Ishikawa (cell line): ENCODE data around the gene KEL.

Source experiments
- CEBPB ChIP-seq: IDR thresholded peaks from 2 replicates; pipeline ENCODE4 v1.6.1; 2012
- CREB1 ChIP-seq: IDR thresholded peaks from 2 replicates; pipeline ENCODE4 v1.6.1; 2012; ENCODE audit warnings: low read depth
- EGR1 ChIP-seq: IDR thresholded peaks from 2 replicates; pipeline ENCODE4 v1.6.1; 2012
- EP300 ChIP-seq: IDR thresholded peaks from 2 replicates; pipeline ENCODE4 v1.6.1; 2012; ENCODE audit warnings: borderline replicate concordance
- FOXM1 ChIP-seq: IDR thresholded peaks from 2 replicates; pipeline ENCODE4 v1.6.1; 2012; ENCODE audit warnings: low read depth, borderline replicate concordance
- NFIC ChIP-seq: IDR thresholded peaks from 2 replicates; pipeline ENCODE4 v1.6.1; 2012
- RAD21 ChIP-seq: IDR thresholded peaks from 2 replicates; pipeline ENCODE4 v1.6.1; 2012; ENCODE audit warnings: low read depth
- TAF1 ChIP-seq: IDR thresholded peaks from 2 replicates; pipeline ENCODE4 v1.6.1; 2012; ENCODE audit warnings: low read depth, mild to moderate bottlenecking
- TCF12 ChIP-seq: IDR thresholded peaks from 2 replicates; pipeline ENCODE4 v1.6.1; 2012; ENCODE audit warnings: low read depth
- TEAD4 ChIP-seq: IDR thresholded peaks from 2 replicates; pipeline ENCODE4 v1.6.1; 2012
- YY1 ChIP-seq: IDR thresholded peaks from 2 replicates; pipeline ENCODE4 v1.6.1; 2012; ENCODE audit warnings: low read depth
- ZBTB7A ChIP-seq: IDR thresholded peaks from 2 replicates; pipeline ENCODE4 v1.6.1; 2012; ENCODE audit warnings: low read depth
- TF ChIP-seq, protein P1 (sequence below): IDR thresholded peaks from 2 replicates; pipeline ENCODE4 v1.6.1; 2012
- TF ChIP-seq, protein P2 (sequence below): IDR thresholded peaks from 2 replicates; pipeline ENCODE4 v1.6.1; 2012; ENCODE audit warnings: low read depth, mild to moderate bottlenecking
- TF ChIP-seq, protein P3 (sequence below): IDR thresholded peaks from 2 replicates; pipeline ENCODE4 v1.6.1; 2012

KEL gene

DNA sequence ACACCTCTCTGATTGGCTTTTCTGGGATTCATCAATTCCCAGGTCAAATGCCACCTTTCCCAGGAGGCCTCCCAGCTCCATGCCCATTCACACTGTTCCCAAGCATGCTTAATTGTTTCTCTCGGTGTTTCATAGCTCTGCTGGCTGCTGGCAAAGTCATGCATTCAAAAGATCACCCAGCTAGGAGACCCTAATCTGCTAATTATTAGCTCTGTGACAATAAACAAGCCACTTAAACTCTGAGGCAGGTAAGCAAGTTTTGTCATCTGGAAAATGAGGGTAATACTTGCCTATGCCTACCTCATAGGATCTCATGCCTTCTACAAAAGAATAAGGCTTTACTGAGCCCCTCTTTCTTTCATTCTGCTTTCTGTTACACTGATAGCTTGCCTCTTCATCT is 828 bp upstream of the KEL start:
- no peak for TF ChIP-seq ZBTB7A
- TF ChIP-seq, protein P1, sequence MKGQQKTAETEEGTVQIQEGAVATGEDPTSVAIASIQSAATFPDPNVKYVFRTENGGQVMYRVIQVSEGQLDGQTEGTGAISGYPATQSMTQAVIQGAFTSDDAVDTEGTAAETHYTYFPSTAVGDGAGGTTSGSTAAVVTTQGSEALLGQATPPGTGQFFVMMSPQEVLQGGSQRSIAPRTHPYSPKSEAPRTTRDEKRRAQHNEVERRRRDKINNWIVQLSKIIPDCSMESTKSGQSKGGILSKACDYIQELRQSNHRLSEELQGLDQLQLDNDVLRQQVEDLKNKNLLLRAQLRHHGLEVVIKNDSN: no peak
- no peak for TF ChIP-seq CREB1
- no peak for TF ChIP-seq CEBPB
- no peak for TF ChIP-seq TEAD4
- no peak for TF ChIP-seq YY1
- TF ChIP-seq, protein P2, sequence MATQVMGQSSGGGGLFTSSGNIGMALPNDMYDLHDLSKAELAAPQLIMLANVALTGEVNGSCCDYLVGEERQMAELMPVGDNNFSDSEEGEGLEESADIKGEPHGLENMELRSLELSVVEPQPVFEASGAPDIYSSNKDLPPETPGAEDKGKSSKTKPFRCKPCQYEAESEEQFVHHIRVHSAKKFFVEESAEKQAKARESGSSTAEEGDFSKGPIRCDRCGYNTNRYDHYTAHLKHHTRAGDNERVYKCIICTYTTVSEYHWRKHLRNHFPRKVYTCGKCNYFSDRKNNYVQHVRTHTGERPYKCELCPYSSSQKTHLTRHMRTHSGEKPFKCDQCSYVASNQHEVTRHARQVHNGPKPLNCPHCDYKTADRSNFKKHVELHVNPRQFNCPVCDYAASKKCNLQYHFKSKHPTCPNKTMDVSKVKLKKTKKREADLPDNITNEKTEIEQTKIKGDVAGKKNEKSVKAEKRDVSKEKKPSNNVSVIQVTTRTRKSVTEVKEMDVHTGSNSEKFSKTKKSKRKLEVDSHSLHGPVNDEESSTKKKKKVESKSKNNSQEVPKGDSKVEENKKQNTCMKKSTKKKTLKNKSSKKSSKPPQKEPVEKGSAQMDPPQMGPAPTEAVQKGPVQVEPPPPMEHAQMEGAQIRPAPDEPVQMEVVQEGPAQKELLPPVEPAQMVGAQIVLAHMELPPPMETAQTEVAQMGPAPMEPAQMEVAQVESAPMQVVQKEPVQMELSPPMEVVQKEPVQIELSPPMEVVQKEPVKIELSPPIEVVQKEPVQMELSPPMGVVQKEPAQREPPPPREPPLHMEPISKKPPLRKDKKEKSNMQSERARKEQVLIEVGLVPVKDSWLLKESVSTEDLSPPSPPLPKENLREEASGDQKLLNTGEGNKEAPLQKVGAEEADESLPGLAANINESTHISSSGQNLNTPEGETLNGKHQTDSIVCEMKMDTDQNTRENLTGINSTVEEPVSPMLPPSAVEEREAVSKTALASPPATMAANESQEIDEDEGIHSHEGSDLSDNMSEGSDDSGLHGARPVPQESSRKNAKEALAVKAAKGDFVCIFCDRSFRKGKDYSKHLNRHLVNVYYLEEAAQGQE: no peak
- no peak for TF ChIP-seq TCF12
- TF ChIP-seq, protein P3, sequence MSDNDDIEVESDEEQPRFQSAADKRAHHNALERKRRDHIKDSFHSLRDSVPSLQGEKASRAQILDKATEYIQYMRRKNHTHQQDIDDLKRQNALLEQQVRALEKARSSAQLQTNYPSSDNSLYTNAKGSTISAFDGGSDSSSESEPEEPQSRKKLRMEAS: no peak
- no peak for TF ChIP-seq RAD21
- TF ChIP-seq TAF1: no peak
- TF ChIP-seq EP300: no peak
- no peak for TF ChIP-seq NFIC
- TF ChIP-seq FOXM1: no peak
- TF ChIP-seq EGR1: no peak

DNA sequence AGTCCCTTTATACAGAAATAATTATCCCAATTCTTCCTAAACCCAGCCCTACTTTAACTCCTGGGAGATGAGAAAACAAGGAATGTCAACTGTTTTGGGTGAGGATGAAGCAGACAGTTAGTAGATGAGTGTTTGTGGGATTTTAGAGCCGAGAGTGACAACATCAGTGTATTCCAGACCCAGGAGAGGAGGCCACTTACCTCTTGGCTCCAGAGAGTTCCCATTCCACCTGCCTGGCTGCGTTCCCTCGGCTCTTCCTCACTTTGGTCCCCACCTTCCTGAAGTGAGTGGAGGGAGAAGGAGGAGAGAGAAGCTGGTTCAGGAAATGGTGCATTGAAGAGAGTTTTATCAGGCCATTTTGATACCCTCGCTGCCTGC is 579 bp downstream of the KEL start:
- TF ChIP-seq, protein P3: no peak
- TF ChIP-seq, protein P2: no peak
- TF ChIP-seq, protein P1: no peak
- TF ChIP-seq ZBTB7A (no peak), CREB1 (no peak), EP300 (no peak), RAD21 (no peak), EGR1 (no peak), TCF12 (no peak)

DNA sequence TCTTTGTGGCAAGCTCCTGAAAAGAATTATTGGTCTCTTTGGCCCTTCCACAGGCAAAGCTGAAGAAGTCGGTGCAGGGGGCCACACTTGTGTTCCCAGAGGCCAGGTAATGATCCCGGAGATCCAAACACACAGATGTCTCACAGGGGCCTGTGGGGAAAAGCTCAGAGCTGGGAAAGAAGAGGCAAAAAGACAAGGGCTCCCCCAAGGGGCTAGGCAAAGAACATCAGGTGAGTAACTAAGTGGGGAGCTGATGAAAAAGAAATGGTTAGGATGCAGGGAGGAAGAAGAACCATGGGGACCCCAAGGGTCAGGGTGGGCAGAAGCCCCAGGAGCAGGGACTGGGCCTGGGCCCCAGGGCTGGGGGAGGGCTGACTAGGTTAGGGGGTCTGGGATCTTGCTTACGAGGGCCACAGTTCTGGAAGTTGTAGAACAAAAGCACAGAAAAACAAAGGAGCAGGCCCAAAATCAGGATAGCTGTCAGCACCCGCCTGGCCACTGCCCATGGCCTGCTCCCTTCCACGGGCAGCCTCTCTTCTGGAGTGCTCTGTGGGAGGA is 1.1 kb downstream of the KEL start:
- TF ChIP-seq RAD21: peak; percentile 31; the same call in 1 of the 2 replicates
- TF ChIP-seq TAF1: no peak

DNA sequence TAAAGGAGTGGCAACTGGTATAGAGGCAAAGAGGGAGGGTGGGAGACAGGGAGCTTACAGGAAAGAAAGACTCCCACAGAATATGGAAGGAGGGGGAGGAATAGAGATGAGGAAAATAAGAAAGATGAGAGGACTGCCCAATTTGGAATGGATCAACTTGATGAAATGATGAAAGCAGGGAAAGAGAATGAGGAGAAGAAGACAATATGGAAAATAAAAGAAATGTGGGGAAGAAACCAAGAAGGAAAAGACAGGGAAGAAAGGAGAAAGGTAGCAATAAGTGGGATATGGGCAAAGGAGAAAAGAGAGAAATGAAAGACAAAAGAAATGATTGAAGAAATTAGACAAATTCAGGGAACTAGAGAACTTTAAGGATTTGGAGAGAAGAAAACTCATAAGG is 3.0 kb downstream of the KEL start:
- no peak for TF ChIP-seq FOXM1
- no peak for TF ChIP-seq TCF12
- TF ChIP-seq YY1: no peak
- TF ChIP-seq, protein P1: no peak
- no peak for TF ChIP-seq EP300
- TF ChIP-seq, protein P2: no peak
- TF ChIP-seq, protein P3: no peak

DNA sequence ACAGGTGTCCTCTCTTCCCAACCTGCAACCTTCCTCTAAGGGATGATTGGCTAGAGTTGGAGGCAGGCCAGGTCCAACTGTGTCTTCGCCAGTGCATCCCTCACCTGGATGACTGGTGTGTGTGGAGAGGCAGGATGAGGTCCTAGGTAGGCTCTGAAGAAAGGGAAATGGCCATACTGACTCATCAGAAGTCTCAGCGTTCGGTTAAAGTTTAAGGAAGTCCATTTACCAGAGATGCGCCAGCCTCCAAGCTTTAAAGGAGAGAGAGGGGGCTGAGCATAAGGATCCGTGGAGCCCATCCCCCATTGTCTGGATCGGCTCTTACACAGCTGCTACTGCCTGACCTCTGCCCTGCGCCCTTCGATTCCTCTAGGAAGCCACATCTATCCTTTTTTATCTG is 4.4 kb downstream of the KEL start:
- TF ChIP-seq TCF12 (no peak), ZBTB7A (no peak), CEBPB (no peak), RAD21 (no peak)
- TF ChIP-seq, protein P3: no peak
